Measurements from ENCODE around the gene CCDC3.

- TF ChIP-seq EZH2 (IDR thresholded peaks at IDR 0.05; ENCODE audit: insufficient read depth, poor library complexity, severe bottlenecking) = no peak
- no peak for TF ChIP-seq EZH2phosphoT487 (IDR thresholded peaks at IDR 0.05; ENCODE audit: insufficient read depth, low read depth)
Observed at GRCh38 chr10:12854988-12855387, 146.5 kb downstream of the CCDC3 start.
